Gastroesophageal sphincter (tissue), 3 donors: Measurements from ENCODE around the gene NR1H2.

Experiments used
- EP300 ChIP-seq: sonication (generic); formaldehyde crosslinking; IDR thresholded peaks from one replicate; pipeline ENCODE4 v1.6.1; 2017; ENCODE audit warnings: antibody characterized with exemption, mild to moderate bottlenecking
- POLR2AphosphoS5 ChIP-seq: sonication (generic); formaldehyde crosslinking; IDR thresholded peaks from one replicate; pipeline ENCODE4 v1.6.1; 2017; ENCODE audit warnings: antibody characterized with exemption
- TF ChIP-seq, protein P1 (sequence below), 4 experiments: fragments of 200-600 bp in 2 of 4; fragments of 450-650 bp in 2 of 4; sonication (generic) in 1 of 4; IDR thresholded peaks; one replicate each; pipeline ENCODE4 v1.5.1; 2017 to 2019; ENCODE audit warnings: antibody characterized with exemption in 4 of 4, mild to moderate bottlenecking in 2 of 4, moderate library complexity in 2 of 4

DNA sequence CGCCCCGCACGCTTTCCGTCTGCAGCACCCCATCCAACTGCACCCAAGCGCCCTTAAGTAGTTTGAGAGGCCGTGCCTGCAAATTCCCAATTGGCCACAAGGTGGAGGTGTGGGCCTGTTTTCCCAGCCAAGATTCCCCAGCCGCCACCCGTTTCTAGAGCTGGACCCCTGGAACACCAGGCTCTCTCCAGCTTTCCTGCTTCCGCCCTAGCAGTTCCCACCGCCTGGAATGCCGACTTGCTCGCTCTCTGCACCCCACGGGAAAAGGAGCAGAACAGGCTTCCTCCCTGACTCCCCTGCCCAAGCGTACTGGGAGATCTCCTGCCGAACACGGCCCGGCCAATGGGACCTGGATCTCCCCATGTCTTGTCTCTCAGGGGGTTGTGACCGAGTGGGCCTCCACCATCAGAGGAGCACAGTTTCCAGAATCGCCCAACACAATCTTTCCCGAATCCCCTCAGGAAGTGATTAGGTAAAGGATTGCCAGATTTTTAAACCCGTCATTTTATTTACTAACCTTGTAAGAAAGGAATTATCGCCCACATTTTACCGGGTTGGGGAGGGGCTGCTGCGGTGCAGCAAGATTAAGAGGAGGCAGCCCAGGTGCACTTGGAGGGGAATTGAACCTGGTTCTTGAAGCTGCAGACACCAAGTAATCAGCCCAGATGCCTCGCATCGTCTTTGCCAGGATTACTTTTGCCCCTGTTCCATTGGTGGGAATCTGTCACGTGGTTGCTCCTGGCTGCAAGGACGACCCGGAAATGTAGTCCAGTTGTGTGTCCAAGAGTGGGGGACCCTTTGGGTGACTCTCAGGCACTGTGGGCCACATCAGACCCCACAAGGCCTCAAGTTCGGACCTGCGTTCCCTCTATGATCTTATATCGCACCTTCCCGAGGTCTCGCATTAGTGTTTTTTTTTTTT lies 7.3 kb upstream of the NR1H2 start:
- TF ChIP-seq EP300 (no peak), POLR2AphosphoS5 (no peak)
- TF ChIP-seq, protein P1, sequence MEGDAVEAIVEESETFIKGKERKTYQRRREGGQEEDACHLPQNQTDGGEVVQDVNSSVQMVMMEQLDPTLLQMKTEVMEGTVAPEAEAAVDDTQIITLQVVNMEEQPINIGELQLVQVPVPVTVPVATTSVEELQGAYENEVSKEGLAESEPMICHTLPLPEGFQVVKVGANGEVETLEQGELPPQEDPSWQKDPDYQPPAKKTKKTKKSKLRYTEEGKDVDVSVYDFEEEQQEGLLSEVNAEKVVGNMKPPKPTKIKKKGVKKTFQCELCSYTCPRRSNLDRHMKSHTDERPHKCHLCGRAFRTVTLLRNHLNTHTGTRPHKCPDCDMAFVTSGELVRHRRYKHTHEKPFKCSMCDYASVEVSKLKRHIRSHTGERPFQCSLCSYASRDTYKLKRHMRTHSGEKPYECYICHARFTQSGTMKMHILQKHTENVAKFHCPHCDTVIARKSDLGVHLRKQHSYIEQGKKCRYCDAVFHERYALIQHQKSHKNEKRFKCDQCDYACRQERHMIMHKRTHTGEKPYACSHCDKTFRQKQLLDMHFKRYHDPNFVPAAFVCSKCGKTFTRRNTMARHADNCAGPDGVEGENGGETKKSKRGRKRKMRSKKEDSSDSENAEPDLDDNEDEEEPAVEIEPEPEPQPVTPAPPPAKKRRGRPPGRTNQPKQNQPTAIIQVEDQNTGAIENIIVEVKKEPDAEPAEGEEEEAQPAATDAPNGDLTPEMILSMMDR (IDR thresholded peaks at IDR 0.05), result peak in 3 of 4 experiments; percentile 89 to 97 (median 93)
